Chondrocyte (in vitro differentiated cells): ENCODE measurements around the gene ADO. TPM values are rescaled to one million over a fixed set of nuclear protein-coding genes. Genes with fewer than 3 reads are reported as not detected.

Source experiments
- DNase-seq: peaks from one replicate; pipeline ENCODE4 v3.0.0; 2021; ENCODE audit warnings: mixed read lengths, low spot score
- H3K27ac Mint-ChIP-seq: one replicate; pipeline ENCODE4 v1.8.0; 2021; ENCODE audit warnings: mild to moderate bottlenecking, moderate library complexity, mixed read lengths; ENCODE audit not compliant: unreplicated experiment
- H3K27me3 Mint-ChIP-seq: 2 replicates; pipeline ENCODE4 v1.8.0; 2021; ENCODE audit warnings: low read depth, mixed read lengths
- H3K36me3 Mint-ChIP-seq: 2 replicates; pipeline ENCODE4 v1.8.0; 2021; ENCODE audit warnings: low read depth, mixed read lengths
- H3K4me1 Mint-ChIP-seq: 2 replicates; pipeline ENCODE4 v1.8.0; 2021; ENCODE audit warnings: low read depth, mild to moderate bottlenecking, mixed read lengths
- H3K4me3 Mint-ChIP-seq: one replicate; pipeline ENCODE4 v1.8.0; 2021; ENCODE audit warnings: mild to moderate bottlenecking, moderate library complexity, mixed read lengths; ENCODE audit not compliant: unreplicated experiment
- H3K9me3 Mint-ChIP-seq: 2 replicates; pipeline ENCODE4 v1.8.0; 2021; ENCODE audit warnings: low read depth, mixed read lengths
- CTCF ChIP-seq: fragments of 200-600 bp; sonication (generic); IDR thresholded peaks from 2 replicates; pipeline ENCODE4 v1.5.0; 2021; ENCODE audit warnings: antibody characterized with exemption, mild to moderate bottlenecking, moderate library complexity
- total RNA-seq: library from RNA; stranded (reverse); gene quantifications from 3 replicates; pipeline ENCODE4 v1.2.1, GENCODE V29; 2021

The ADO gene
- total RNA-seq, 1 donor from 2014 or later, result 29.1 TPM

GRCh38 chr10:62788861-62789467 lies 15.6 kb upstream of the ADO start:
- TF ChIP-seq CTCF, result no peak
- no peaks in the 10 kb centered on the region for H3K27me3 Mint-ChIP-seq
- H3K36me3 Mint-ChIP-seq, result peaks cover 17% of the 10 kb centered on the region
- DNase-seq, result no peak
- H3K4me1 Mint-ChIP-seq, result peaks cover 72% of the 10 kb centered on the region
- H3K9me3 Mint-ChIP-seq, result peaks cover 26% of the 10 kb centered on the region
- H3K4me3 Mint-ChIP-seq, result peak overlapping the region; percentile 40
- peak overlapping the region; percentile 90 for H3K27ac Mint-ChIP-seq

GRCh38 chr10:62790019-62790555 lies 14.4 kb upstream of the ADO start:
- H3K27ac Mint-ChIP-seq, result peak overlapping the region; percentile 90
- peaks cover 83% of the 10 kb centered on the region for H3K4me1 Mint-ChIP-seq
- no peak for TF ChIP-seq CTCF
- DNase-seq, result no peak
- H3K27me3 Mint-ChIP-seq, result no peaks in the 10 kb centered on the region
- peak overlapping the region; percentile 40 for H3K4me3 Mint-ChIP-seq
- H3K9me3 Mint-ChIP-seq, result peaks cover 15% of the 10 kb centered on the region
- H3K36me3 Mint-ChIP-seq, result peaks cover 9% of the 10 kb centered on the region

- DNase-seq, result no peak
- peaks cover 87% of the 10 kb centered on the region for H3K4me1 Mint-ChIP-seq
- H3K36me3 Mint-ChIP-seq, result peaks cover 6% of the 10 kb centered on the region
- H3K27ac Mint-ChIP-seq, result no peak overlapping the region
- H3K27me3 Mint-ChIP-seq, result no peaks in the 10 kb centered on the region
- TF ChIP-seq CTCF, result no peak
- peaks cover 12% of the 10 kb centered on the region for H3K9me3 Mint-ChIP-seq
- H3K4me3 Mint-ChIP-seq, result no peak overlapping the region
These were observed 13.9 kb upstream of the ADO start for GRCh38 chr10:62790571-62790970.

- peaks cover 83% of the 10 kb centered on the region for H3K4me1 Mint-ChIP-seq
- H3K36me3 Mint-ChIP-seq, result peaks cover under 1% of the 10 kb centered on the region
- H3K27me3 Mint-ChIP-seq, result no peaks in the 10 kb centered on the region
- no peak for DNase-seq
- no peak overlapping the region for H3K4me3 Mint-ChIP-seq
- H3K27ac Mint-ChIP-seq, result no peak overlapping the region
- H3K9me3 Mint-ChIP-seq, result peaks cover 3% of the 10 kb centered on the region
- TF ChIP-seq CTCF, result no peak
These were observed 12.3 kb upstream of the ADO start for GRCh38 chr10:62792261-62792660.

GRCh38 chr10:62794306-62794705 lies 10.2 kb upstream of the ADO start:
- H3K27ac Mint-ChIP-seq, result peak overlapping the region; percentile 84
- no peaks in the 10 kb centered on the region for H3K9me3 Mint-ChIP-seq

More at GRCh38 chr10:62794306-62794705, 10.2 kb upstream of the ADO start:
- H3K27me3 Mint-ChIP-seq, result no peaks in the 10 kb centered on the region
- no peaks in the 10 kb centered on the region for H3K36me3 Mint-ChIP-seq
- no peak for TF ChIP-seq CTCF
- no peak overlapping the region for H3K4me3 Mint-ChIP-seq
- peaks cover 66% of the 10 kb centered on the region for H3K4me1 Mint-ChIP-seq
- DNase-seq, result no peak
